Omental fat pad (tissue), 4 donors: Measurements from ENCODE around the gene ALMS1. TPM values are rescaled to one million over a fixed set of nuclear protein-coding genes. Genes with fewer than 3 reads are reported as not detected.
"Not testable (repeated sequence)": the region's sequence is repeated elsewhere in the genome, so short reads cannot be mapped to it uniquely, and the experiment has no call there.

ENCODE experiments used
- ATAC-seq: fragments of 150-250 bp; one replicate; pipeline ENCODE4 v1.9.1; 2016; ENCODE audit warnings: mild to moderate bottlenecking, moderate library complexity; ENCODE audit not compliant: low FRiP score
- DNase-seq: peaks from one replicate; pipeline ENCODE4 v3.0.0-alpha.2; 2019; ENCODE audit warnings: low spot score
- total RNA-seq, 4 donors: library from RNA; depleted of rRNA; stranded (reverse); fragments of >200 nt; gene quantifications; one replicate each; pipeline ENCODE4 v1.1.0, GENCODE V29; 2016
- TF ChIP-seq, protein P1 (sequence below), 3 donors: fragments of 450-650 bp; IDR thresholded peaks; one replicate each; pipeline ENCODE4 v1.5.1; 2016 to 2017; ENCODE audit warnings: antibody characterized with exemption in 3 of 3, mild to moderate bottlenecking in 3 of 3, moderate library complexity in 2 of 3

The ALMS1 gene
- total RNA-seq, 4 donors from 2014 or later, result 18.9 to 36.1 (median 23.8) TPM

- no peak for ATAC-seq
- TF ChIP-seq, protein P1, sequence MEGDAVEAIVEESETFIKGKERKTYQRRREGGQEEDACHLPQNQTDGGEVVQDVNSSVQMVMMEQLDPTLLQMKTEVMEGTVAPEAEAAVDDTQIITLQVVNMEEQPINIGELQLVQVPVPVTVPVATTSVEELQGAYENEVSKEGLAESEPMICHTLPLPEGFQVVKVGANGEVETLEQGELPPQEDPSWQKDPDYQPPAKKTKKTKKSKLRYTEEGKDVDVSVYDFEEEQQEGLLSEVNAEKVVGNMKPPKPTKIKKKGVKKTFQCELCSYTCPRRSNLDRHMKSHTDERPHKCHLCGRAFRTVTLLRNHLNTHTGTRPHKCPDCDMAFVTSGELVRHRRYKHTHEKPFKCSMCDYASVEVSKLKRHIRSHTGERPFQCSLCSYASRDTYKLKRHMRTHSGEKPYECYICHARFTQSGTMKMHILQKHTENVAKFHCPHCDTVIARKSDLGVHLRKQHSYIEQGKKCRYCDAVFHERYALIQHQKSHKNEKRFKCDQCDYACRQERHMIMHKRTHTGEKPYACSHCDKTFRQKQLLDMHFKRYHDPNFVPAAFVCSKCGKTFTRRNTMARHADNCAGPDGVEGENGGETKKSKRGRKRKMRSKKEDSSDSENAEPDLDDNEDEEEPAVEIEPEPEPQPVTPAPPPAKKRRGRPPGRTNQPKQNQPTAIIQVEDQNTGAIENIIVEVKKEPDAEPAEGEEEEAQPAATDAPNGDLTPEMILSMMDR (IDR thresholded peaks at IDR 0.05), result no peak
Measured at GRCh38 chr2:73457982-73458381, 72.3 kb downstream of the ALMS1 start.

GRCh38 chr2:73462388-73462787 lies 76.8 kb downstream of the ALMS1 start:
- not testable (repeated sequence) for ATAC-seq, DNase-seq

More at GRCh38 chr2:73457982-73458381, 72.3 kb downstream of the ALMS1 start:
- no peak for DNase-seq

DNA sequence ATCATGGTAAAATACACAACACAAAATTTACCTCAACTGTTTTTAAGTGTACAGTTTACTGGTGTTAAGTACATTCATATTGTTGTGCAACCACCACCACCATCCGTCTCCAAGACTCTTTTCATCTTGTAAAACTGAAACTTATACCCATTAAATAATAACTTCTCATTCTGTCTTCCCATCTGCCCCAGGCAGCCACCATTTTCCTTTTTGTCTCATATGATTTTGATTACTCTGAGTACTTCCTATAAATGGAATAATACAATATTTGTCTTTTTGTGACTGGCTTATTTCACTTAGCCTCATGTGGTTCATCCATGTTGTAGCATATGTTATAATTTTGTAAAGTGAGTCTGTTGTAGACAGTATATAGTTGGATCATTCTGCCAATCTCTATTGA lies 82.7 kb downstream of the ALMS1 start:
- TF ChIP-seq, protein P1 (IDR thresholded peaks at IDR 0.05), result no peak
- ATAC-seq, result no peak
- DNase-seq, result no peak

- DNase-seq, ATAC-seq: not testable (repeated sequence)
Measured at GRCh38 chr2:73483874-73484273, 98.2 kb downstream of the ALMS1 start.

GRCh38 chr2:73487112-73487657 lies 101.5 kb downstream of the ALMS1 start:
- TF ChIP-seq, protein P1 (IDR thresholded peaks at IDR 0.05), result no peak
- peak; percentile 37 for ATAC-seq
- no peak for DNase-seq

- TF ChIP-seq, protein P1 (IDR thresholded peaks at IDR 0.05), result no peak
- DNase-seq, result no peak
- ATAC-seq, result no peak
Measured at GRCh38 chr2:73488079-73488478, 102.4 kb downstream of the ALMS1 start.

- no peak for ATAC-seq
- TF ChIP-seq, protein P1 (IDR thresholded peaks at IDR 0.05), result no peak
- DNase-seq, result no peak
Measured at GRCh38 chr2:73489053-73489452, 103.4 kb downstream of the ALMS1 start.

GRCh38 chr2:73494031-73494430 lies 108.4 kb downstream of the ALMS1 start:
- TF ChIP-seq, protein P1 (IDR thresholded peaks at IDR 0.05), result no peak
- ATAC-seq, result no peak
- no peak for DNase-seq
